Liver (tissue), 3 donors: ENCODE results near the gene CFAP73.

Experiments
- CTCF ChIP-seq: fragments of 150-350 bp; IDR thresholded peaks from 2 replicates; pipeline ENCODE4 v1.5.1; 2017; ENCODE audit warnings: improper control_type of control experiment, low read depth, low read length; ENCODE audit not compliant: missing input control
- EGR1 ChIP-seq, 2 donors: IDR thresholded peaks; 2 replicates each; pipeline ENCODE4 v1.6.1; 2016 to 2018; ENCODE audit warnings: antibody characterized with exemption in 2 of 2, low read depth in 2 of 2
- FOXA2 ChIP-seq: IDR thresholded peaks from 2 replicates; pipeline ENCODE4 v1.6.1; 2016; ENCODE audit warnings: antibody characterized with exemption
- GABPA ChIP-seq, 2 donors: IDR thresholded peaks in 1 of 2; conservative IDR thresholded peaks in 1 of 2; 2 replicates each; pipeline ENCODE4 v1.6.1; 2016; ENCODE audit warnings: antibody characterized with exemption in 2 of 2, mild to moderate bottlenecking in 1 of 2, moderate library complexity in 1 of 2
- HNF4A ChIP-seq, 2 donors: conservative IDR thresholded peaks; 2 replicates each; pipeline ENCODE4 v1.6.1; 2016; ENCODE audit warnings: antibody characterized with exemption in 2 of 2, mild to moderate bottlenecking in 2 of 2
- HNF4G ChIP-seq: IDR thresholded peaks from 2 replicates; pipeline ENCODE4 v1.6.1; 2016; ENCODE audit warnings: antibody characterized with exemption
- JUND ChIP-seq, 2 donors: IDR thresholded peaks; 2 replicates each; pipeline ENCODE4 v1.6.1; 2016; ENCODE audit warnings: antibody characterized with exemption in 2 of 2
- RAD21 ChIP-seq, 2 donors: IDR thresholded peaks; 2 replicates each; pipeline ENCODE4 v1.6.1; 2016; ENCODE audit warnings: antibody characterized with exemption in 2 of 2, mild to moderate bottlenecking in 2 of 2
- SP1 ChIP-seq: IDR thresholded peaks from 2 replicates; pipeline ENCODE4 v1.6.1; 2018; ENCODE audit warnings: antibody characterized with exemption, mild to moderate bottlenecking
- TAF1 ChIP-seq: conservative IDR thresholded peaks from 2 replicates; pipeline ENCODE4 v1.6.1; 2016; ENCODE audit warnings: antibody characterized with exemption, mild to moderate bottlenecking
- YY1 ChIP-seq: IDR thresholded peaks from 2 replicates; pipeline ENCODE4 v1.6.1; 2016; ENCODE audit warnings: antibody characterized with exemption, mild to moderate bottlenecking
- TF ChIP-seq, protein P1 (sequence below): IDR thresholded peaks from 2 replicates; pipeline ENCODE4 v1.6.1; 2016; ENCODE audit warnings: antibody characterized with exemption
- TF ChIP-seq, protein P2 (sequence below): IDR thresholded peaks from 2 replicates; pipeline ENCODE4 v1.6.1; 2016; ENCODE audit warnings: antibody characterized with exemption
- donor health status: healthy.
- donor health status: healthy.

DNA sequence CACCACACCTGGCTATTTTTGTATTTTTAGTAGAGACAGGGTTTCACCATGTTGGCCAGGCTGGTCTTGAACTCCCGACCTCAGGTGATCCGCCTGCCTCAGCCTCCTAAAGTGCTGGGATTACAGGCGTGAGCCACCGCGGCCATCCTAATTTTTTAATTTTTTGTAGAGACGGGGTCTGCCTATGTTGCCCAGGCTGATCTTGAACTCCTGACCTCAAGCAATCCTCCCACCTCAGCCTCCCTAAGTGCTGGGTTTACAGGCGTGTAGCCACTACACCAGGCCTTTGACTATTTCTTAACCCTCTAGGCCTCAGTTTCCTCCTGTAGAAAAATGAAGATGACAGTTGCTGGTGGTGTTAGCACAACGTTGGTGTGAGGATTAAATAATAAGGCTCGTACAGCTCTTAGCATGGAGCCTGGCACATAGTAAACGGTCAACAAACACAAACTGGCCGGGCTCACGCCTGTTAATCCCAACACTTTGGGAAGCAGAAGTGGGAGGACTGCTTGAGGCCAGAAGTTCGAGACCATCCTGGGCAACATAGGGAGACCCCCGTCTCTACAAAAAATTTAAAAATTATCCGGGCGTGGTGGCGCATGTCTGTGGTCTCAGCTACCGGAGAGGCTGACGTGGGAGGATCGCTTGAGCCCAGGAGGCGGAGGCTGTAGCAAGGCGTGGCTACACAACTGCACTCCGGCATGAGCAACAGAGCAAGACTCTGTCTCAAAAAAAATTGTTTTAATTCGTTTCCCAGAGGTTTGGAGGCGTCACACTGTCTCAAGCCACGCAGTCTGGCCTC is 34.8 kb downstream of the CFAP73 start:
- no peak for TF ChIP-seq CTCF
- TF ChIP-seq, protein P1, sequence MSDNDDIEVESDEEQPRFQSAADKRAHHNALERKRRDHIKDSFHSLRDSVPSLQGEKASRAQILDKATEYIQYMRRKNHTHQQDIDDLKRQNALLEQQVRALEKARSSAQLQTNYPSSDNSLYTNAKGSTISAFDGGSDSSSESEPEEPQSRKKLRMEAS, result no peak
- no peak for TF ChIP-seq GABPA (IDR thresholded peaks at IDR 0.05 in 1 of 2, conservative IDR thresholded peaks at IDR 0.05 in 1 of 2)
- no peak for TF ChIP-seq RAD21 (IDR thresholded peaks at IDR 0.05)
- no peak for TF ChIP-seq SP1
- no peak for TF ChIP-seq HNF4G
- TF ChIP-seq EGR1 (IDR thresholded peaks at IDR 0.05; ENCODE audit: low read depth in 2 of 2), result no peak
- TF ChIP-seq YY1, result no peak
- TF ChIP-seq, protein P2, sequence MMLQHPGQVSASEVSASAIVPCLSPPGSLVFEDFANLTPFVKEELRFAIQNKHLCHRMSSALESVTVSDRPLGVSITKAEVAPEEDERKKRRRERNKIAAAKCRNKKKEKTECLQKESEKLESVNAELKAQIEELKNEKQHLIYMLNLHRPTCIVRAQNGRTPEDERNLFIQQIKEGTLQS, result no peak
- no peak for TF ChIP-seq TAF1
- TF ChIP-seq JUND (IDR thresholded peaks at IDR 0.05), result no peak
- no peak for TF ChIP-seq HNF4A (conservative IDR thresholded peaks at IDR 0.05)
- TF ChIP-seq FOXA2, result no peak
